CD4-positive, alpha-beta T cell treated with Interleukin-6 for 4 hours (primary cell): ENCODE results near the gene CXCL12.

ENCODE experiments used
- DNase-seq: peaks from one replicate; pipeline ENCODE4 v3.0.0-alpha.2; 2020; ENCODE audit warnings: mixed read lengths

CXCL12 gene

DNA sequence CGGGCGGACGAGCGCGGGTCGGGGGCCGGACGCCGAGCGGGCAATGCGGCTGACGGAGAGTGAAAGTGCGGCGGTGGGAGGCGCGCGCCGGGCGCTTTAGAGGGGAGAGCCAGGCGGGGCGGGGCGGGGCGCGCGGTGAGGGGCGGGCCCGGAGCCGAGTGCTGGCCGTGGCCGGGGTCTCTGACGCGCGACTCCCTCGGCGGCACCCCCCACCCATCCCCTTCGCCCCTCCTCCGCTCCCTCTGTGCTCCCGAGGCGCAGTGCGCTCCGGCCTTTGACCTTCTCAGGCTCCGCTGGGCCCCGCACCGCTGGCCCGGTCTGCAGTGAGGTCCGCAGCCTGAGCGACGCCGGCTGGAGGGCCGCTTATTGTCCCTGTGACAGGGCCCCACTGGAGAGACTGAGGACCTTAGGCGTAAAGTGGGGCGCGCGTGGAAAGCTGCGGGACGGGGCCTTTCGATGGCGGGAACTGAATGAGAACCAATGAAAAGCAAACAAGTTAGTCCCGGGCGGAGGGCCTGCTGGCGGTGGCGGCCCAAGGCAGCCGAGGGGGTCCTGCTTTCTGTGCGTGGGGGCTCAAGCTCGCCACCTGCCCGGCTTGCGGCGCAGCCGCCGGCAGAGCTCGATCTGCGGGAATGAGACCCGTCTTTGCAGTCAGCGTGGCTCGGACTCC, at the start of gene CXCL12:
Gene CXCL12, minus strand, starts transcription at position 72 of the 670 bp plus-strand sequence. CDS start 92 bp downstream, outside the sequence.
- DNase-seq, result no peak

DNA sequence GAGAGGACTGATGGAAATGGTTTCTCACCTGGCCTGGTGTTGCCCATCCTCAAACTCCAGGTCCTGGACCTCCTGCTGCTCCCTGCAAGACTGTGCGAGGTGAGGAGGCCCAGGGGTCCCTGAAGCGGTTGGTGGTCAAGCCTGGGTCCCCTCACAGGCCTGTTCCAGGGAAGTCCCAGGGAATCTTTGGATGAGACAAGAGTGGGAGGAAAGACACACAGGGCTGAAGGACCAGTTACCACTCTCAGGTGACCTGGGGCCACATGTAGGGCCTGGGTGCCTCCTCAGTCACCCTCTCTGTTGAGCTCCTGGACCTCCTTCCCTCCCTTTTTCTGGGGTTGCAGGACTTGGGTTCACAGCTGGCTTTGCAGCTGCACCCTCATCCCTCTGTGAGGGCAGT, 42.6 kb upstream of the CXCL12 start:
- DNase-seq, result no peak

DNA sequence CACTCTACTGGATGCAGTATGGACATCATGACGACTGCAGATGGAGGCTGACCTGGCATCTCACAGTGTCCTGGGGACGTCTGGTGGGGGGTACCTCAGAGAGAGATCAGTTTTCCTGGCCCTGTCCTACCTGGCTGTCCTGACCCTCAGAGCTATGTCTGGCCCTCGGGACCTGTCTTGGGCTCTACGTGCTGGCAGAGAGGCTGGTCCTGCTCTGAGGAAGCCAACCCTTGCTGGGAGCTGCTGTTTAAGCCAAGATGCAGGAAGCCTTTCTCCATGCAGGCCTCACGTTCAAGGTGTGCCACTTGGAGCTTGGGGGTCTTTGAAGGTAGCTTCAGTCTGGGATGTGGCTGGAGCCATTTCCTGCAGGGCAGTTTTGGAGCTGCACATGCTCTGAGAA, 42.1 kb upstream of the CXCL12 start:
- no peak for DNase-seq

DNA sequence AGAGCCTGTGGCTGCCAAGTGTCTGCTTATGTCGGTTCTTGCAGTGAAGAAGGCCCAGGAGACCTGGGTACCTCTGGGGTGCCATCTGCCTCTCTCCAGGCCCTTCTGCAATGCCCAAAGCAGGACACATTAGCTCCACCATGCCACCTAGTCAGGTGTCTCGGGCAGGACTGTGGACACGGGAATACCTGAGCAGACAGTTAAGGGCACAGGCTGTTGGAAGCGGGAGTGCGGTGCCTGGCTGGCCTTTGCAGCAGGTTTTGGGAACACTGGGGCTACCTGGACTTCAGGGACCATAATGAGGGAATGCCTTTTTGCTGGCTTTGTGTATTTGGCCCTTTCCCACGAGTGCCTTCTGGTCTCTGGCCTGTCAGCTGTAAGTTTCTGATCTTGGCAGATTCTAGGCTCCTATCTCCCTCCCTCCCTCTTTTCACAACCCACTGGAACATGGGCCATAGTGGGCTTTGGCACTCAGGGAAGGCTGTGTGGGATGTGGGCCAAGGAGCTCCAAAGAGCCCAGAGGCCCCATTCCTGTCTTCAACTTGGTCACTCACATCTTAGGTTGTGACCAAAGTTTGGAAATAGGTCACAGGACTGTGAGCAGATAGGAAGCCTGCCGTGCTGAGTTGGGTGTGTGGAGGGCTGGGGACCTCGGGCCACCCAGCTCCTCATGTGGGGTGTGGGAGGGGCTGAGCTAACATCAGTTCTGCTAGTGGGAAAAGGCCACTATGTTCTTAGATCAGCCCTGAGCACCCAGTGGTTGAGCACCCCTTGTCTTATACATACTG, 41.5 kb upstream of the CXCL12 start:
- no peak for DNase-seq

DNA sequence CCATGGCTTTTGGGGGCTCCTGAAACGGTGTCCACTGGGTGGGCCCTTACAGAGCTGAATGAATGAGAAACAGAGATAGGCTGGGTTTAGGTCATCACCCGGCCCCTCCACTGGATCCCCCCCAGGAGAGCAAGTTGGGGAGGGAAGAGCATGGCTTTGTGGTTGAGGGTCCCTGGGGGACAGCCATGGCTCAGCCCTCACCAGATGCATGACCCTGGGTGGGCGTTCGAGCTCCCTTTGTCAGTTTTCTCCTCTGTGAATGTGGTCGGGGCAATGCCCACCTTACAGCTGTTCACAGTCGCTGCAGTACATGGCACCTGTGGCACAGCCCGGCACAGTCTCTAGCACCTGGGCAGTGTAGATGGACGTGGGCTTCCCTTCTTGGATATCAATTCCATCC, 40.6 kb upstream of the CXCL12 start:
- no peak for DNase-seq

DNA sequence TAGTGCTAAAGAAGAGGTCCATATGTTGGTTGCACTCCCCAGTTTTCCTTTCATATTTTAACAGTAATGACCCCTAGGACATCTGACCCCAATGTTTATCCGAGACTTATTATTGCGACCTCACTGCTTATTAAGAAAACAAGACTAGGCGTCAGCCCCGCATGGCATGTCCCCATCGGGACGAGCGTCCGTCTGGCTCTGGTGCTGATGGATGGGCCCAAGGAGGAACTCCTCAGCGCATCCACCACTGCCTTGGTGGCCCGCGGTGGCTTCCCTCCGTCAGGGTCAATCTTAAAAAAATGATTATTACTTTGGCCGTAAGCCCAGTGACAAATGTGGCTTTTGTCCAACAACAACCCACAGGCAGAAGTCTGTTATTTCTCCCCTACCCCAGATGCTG, 40.1 kb upstream of the CXCL12 start:
- no peak for DNase-seq

DNA sequence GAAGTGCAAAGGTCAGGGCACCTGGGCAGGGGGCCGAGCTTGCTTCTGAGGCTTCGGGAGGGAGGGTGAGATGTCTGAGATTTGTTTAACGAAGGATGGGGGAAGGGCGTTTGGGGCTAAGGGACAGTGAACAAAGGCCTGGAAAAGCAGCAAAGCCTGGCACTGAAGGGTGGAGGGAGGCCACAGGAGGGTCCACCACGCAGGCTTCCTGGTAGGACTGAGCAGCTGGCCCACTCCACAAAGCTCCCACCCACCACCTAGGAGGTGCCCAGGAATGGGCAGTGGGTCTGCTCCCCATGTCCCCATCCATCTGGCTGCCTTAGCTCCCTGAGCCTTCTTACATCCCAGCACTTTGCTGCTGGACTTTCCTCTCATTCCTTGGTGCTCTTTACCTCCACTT, 39.4 kb upstream of the CXCL12 start:
- DNase-seq, result no peak

DNA sequence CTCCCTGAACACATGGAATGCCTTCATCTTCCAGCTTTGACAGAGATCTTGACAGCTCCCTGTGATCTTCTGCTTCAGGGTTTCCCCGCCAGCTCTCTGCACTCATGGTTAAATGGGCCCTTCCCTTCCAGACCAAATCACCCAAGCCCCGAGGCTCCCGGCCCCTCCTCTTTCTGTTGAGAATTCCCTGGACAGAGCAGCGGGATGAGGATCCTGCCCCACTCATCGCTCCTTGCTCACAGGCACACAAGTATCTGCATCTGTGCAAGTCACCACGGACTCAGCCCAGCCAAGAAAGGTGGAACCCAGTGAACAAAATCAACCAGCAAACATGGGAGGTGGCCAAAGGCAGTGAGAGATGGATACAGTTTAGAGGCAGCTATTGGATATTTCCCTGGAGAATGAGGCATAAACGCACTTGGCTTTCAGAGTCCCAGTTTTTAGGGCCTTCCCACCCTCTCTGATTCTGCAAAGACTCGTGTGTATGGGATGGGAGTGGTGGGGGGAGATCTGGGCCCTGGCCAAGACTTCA, 37.7 kb upstream of the CXCL12 start:
- DNase-seq, result no peak

DNA sequence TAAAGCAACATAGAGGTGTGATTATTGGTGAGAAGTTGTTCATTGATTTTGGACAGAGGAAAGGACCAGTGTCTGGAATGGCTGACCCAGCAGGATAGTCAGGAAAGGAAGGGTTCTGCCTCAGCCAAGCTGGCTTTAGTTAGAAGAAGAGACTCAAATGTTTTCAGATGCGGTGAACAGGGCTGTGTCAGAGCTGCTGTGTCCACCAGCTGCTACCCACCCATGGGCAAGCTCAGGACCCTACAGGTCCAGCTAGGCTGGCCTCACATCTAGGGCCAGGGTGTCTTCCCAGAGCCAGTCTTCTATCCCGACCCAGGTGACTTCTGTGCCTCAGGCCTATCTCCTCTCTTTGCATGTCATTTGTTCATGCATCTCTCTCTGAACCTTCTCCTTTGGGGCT, 37.3 kb upstream of the CXCL12 start:
- no peak for DNase-seq

DNA sequence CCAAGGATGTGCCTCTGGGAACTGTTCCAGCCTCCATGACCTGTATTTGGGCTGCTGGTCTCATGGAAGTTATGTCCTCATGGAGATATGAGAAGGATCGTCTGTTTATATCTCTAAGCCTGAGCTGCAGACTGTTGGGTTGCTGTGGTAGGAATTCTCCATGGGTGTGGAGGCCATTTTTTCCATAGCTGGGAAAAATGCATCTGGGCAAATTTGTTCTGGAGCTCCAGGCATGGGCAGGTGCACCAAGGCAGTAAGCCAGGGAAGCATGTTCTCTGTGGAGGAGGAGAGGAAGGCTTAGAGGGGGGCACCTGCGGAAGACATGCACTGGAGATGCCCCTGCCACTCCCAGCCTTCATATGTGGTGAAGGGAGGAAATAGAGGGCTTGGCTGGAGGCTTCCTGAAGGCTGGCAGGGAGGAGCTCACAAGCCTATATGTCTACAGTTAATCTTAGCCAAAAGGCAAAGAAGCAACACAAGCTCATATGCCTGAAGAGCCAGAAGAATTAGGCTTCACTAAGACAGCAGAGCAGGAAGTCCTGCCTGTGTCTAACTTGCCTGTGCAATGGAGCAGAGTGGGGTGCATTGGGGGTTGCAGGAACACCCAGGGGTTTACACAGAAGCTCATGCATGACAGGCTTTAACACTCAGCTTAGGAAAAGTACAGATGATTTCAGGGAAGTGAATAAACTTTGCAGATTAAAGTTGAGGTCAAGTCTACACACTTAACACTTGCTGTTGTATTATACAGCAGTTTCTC, 35.1 kb upstream of the CXCL12 start:
- no peak for DNase-seq

DNA sequence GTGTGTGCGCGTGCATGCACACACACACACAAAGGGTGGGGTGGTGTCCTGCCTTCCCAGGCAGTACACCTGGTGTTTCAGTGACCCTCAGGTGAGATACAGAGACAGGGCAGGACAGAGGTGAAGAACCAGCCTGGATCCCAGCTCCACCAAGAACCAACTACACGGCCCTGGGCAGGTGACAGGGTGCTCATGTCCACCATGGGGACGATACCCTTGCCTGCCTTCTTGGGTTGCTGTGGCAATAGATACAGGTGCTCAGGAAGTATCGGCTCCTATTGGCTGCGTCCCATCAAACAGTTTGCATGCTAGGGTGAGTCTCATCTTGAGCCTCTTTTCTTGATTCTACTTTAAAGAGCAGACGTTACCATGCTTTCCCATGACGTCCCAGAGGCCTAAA, 33.7 kb upstream of the CXCL12 start:
- no peak for DNase-seq

DNA sequence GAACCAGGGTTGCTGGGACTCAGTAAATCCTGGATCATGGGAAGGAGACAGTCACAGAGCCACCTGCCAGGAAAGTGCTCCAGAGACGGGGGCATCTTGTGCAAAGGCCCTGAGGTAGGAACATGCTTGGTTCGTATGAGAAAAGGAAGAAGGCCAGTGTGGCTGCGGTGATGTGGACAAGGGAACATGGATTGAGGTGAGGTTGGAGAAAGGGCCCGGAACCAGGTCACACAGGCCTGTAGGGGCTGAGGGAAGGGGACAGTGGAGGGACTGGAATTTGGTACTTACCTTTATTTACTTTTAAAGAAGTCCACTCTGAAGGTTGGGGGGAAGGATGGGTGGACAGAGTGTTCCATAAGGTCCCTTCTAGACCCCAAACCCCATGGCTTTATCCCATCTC, 32.9 kb upstream of the CXCL12 start:
- no peak for DNase-seq

DNA sequence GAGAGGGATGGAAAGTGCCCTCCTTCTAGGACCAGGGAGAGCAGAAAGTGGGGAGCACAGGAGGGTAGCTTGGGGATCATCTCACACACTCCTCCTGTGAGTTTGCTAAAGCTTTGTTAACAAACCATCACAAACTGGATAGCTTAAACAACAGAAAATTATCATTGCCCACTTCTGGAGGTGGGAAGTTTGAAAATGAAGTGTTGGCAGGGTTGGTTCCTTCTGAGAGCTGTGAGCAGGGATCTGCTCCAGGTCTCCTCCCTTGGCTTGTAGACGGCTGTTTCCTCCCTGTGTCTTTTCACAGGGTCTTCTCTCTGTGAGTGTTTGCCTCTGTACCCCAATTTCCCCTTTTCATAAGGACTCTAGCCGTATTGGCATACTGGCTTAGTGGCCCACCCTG, 32.0 kb upstream of the CXCL12 start:
- no peak for DNase-seq

DNA sequence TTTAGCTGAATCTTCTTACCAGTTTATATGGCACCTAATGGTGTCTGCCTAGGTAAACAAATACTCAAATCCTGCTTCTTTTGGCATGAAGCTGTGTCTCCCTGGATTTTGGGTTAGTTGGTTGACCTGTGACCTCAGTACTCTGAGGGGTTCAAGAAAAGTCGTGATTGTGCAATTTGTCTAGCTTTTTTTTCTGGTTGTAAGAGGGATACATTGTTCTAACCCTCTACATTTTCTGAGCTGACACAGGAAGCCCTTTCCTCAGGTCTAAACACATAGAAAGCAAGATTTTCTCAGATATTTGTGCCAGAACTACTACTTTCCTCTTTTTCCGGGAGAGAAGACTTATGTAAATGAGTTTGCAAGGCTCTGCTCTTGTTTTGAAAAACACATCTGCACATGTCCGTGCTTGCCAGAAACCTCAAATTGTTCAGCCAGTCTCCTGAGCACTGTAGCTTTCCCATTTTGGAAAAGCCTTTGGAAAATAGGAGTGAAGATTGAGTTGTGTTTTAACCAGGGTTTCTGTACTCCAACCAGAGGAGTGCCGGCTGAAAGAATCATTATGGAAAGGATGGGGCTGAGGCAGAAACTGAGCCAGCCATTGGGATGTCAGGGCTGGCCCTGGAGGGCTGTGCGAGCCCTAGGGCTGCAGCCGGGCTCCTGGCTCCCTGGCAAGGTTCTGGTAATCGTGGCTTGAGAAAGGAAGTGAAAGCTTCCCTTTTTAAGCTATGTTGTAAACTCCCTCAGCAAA, 31.3 kb upstream of the CXCL12 start:
- no peak for DNase-seq

DNA sequence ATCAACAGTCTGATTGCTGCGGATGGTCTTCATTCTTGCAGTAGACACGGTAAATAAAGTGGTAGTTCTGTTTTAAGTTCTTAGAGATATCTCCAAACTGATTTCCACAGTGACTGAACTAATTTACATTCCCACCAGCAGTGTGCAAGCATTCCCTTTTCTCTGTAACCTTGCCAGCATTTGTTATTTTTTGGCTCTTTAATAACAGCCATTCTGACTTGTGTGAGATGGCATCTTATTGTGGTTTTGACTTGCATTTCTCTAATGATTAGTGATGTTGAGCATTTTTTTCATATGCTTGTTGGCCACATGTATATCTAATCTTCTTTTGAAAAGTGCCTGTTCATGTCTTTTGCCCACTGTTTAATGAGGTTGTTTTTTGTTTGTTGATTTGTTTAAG, 30.2 kb upstream of the CXCL12 start:
- no peak for DNase-seq

DNA sequence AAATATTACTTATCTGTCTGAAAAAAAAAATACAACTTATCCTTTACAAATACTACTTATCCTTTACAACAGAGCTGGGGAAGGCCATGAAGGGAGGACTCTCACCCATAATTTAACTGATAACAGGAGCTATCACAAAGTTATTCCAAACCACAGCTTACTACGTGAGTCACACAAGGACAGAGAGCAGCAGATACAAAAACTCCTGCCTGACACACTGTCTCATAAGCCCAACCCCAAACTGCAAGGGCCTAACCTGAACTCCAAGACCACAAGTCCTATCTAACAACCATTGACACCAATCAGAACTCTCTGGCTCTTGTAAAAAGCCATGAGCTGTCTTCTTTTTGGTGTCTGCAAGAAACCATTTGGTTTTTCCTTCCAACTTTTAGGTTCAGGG, 28.5 kb upstream of the CXCL12 start:
- DNase-seq, result no peak

DNA sequence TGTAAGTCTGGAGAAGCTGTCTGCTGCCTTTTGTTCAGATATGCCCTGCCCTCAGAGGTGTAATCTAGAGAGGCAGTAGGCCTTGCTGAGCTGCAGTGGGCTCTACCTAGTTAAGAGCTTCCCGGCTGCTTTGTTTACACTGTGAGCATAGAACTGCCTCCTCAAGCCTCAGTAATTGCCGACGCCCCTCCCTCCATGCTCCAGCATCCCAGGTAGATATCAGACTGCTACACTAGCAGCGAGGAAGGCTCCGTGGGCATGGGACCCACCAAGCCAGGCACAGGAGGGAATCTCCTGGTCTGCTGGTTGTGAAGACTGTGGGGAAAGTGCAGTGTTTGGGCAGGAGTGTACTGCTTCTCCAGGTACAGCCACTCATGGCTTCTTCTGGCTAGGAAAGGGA, 26.4 kb upstream of the CXCL12 start:
- no peak for DNase-seq

DNA sequence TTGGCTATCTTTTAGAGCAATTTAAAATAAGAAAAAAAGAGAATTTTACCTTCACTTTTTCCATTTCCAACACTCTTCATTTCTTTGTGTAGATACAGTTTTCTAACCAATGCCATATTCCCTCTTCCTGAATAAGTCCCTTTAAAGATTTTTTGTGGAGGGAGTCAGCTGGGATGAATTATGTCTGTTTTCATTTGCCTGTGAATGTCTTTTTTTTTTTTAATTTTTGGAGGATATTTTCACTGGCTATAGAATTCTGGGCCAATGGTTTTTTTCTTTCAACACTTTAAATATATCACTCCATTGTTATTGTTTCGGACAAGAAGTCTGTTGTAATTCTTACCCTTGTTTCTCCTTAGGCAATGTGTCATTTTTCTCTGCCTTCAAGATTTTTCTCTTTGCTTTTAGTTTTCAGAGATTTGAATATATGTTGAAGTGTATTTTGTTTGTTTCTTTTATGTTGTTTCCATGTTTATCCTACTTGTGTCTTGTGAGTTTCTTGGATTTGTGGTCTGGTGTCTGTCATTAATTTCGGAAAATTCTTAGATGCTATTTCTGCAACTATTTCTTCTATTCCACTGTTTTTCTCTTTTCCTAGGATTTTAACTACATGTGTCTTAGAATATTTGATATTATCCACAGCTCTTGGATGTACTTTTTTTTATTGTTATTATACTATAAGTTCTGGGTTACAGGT, 20.0 kb upstream of the CXCL12 start:
- DNase-seq, result no peak

DNA sequence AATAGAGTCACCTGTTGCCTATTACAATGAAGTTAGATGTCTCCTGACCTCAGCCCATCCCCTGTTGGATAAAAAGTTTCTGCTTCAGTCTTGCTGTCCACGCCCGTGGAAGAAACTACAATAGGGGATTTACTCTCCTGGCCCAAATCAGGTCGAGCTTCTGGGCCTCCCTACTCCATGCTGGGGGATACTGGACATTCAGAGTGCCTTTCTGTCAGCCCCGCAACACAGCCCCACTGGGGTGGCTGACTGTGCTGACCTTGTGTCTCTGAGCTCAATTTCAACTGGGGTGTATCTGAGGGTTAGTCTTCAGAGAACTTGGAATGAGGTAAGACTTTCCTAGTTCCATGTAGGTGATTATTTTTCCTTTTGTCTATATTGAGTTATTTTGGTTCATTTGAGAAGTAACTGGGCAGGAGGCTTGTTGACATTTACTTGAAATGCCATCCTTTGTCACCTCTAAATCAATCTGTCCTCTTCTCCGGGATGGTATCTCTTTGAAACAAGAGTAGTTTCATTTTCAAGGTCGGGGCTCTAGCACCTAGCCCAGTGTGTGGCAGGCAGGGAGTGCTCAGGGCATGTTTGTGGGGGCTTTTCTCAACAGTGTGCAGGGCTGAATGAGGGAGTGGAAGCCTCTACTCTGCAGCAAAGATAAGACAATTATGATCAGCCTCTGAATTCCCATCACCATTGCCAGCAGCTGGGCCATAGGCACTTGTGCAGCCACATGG, 17.7 kb upstream of the CXCL12 start:
- no peak for DNase-seq

DNA sequence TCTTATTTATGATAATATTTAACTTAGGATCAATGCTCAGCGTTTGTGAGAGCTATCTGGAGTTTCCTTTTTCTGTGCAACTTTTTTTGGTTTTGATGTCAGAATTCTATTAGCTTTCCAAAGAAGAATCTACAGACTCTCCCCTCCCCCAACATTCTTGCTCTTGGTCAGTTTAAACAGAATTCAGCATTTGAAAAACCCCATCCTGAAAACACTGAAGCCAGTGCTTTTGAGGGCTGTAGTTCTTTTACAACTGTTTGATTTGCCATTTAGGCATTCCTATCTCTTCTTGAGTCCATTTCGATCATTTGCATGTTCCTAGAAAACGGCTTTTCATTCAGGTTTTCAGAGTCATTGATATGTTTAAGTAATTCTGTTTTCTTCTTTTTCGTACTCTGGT, 15.6 kb upstream of the CXCL12 start:
- DNase-seq, result no peak

DNA sequence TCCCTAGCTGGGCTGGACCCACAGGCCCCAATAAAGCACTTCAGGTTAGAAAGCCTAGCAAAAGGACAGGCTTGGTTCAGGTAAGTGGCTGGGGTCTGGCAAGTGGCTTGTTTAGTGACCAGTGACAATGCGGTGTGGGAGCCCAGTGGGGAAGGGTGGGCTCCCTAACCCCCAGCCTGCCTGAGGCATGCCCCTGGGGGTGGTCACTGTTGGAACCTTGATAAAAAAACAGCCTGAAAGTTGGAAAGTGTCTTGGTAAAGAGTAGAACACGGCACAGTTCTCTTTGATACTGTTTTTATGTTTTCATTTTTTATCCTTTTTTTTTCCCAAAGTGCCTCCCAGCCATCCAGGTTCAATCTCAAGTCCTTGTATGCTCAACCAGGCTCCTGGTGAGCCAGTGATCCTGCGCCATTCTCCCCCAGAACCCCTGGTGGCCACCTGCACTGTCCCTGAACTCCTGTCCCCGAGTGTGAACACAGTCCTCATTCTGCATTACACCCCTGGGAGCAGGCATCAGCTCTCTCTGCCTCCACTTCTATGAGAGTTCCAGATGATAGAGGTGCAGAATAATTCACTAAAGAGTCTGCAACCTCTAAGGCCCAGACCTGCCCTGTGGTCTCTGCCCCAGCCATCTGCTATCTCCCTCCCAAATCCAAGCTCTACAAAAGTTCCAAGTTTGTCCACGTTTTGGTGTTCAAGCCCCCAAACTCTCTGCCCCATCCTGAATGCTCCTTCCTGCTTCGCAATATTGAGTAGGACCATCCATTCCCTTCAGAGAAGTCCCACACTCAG, 15.0 kb upstream of the CXCL12 start:
- no peak for DNase-seq
